HL-60/S4 (cell line): Measurements from ENCODE around the gene PTPRO.

Source experiments
- in situ Hi-C: fragments of 300-500 bp; cut with MboI; formaldehyde crosslinking; loops from 2 replicates; pipeline ENCODE4 v1.14.3; 2022; ENCODE audit warnings: low sequenced_read_pairs

The PTPRO gene

GRCh38 chr12:15522574-15523187, 200.4 kb downstream of the PTPRO start:
- in situ Hi-C loops, result loop anchor here (10.0 kb wide), 1 partner anchor 248 kb away; no protein-coding TSS in a partner anchor

- in situ Hi-C loops, result loop anchor here (10.0 kb wide), 1 partner anchor 251 kb away; no protein-coding TSS in a partner anchor
Measured at GRCh38 chr12:15525441-15525840, 203.1 kb downstream of the PTPRO start.

- in situ Hi-C loops, result loop anchor here (10.0 kb wide), 1 partner anchor 251 kb away; no protein-coding TSS in a partner anchor
Measured at GRCh38 chr12:15526033-15526432, 203.7 kb downstream of the PTPRO start.

- in situ Hi-C loops, result loop anchor here (10.0 kb wide), 1 partner anchor 253 kb away; no protein-coding TSS in a partner anchor
Measured at GRCh38 chr12:15527201-15528080, 205.1 kb downstream of the PTPRO start.

GRCh38 chr12:15528666-15529065, 206.4 kb downstream of the PTPRO start:
- in situ Hi-C loops, result loop anchor here (10.0 kb wide), 1 partner anchor 254 kb away; no protein-coding TSS in a partner anchor

GRCh38 chr12:15530361-15530760, 208.1 kb downstream of the PTPRO start:
- in situ Hi-C loops, result loop anchor here (5.0 to 10.0 kb wide), 2 partner anchors 52 to 324 kb away; no protein-coding TSS in a partner anchor

- in situ Hi-C loops, result loop anchor here (5.0 to 10.0 kb wide), 2 partner anchors 50 to 322 kb away; no protein-coding TSS in a partner anchor
Measured at GRCh38 chr12:15532364-15532977, 210.2 kb downstream of the PTPRO start.

- in situ Hi-C loops, result loop anchor here (5.0 to 10.0 kb wide), 2 partner anchors 48 to 320 kb away; no protein-coding TSS in a partner anchor
Measured at GRCh38 chr12:15534322-15534721, 212.0 kb downstream of the PTPRO start.

- in situ Hi-C loops, result loop anchor here (5.0 to 10.0 kb wide), 2 partner anchors 47 to 320 kb away; no protein-coding TSS in a partner anchor
Measured at GRCh38 chr12:15534874-15535273, 212.6 kb downstream of the PTPRO start.

- in situ Hi-C loops, result loop anchor here (10.0 kb wide), 1 partner anchor 319 kb away; no protein-coding TSS in a partner anchor
Measured at GRCh38 chr12:15535352-15535781, 213.1 kb downstream of the PTPRO start.

GRCh38 chr12:15536446-15536845, 214.1 kb downstream of the PTPRO start:
- in situ Hi-C loops, result loop anchor here (10.0 kb wide), 1 partner anchor 318 kb away; no protein-coding TSS in a partner anchor

GRCh38 chr12:15538881-15539280, 216.6 kb downstream of the PTPRO start:
- in situ Hi-C loops, result loop anchor here (10.0 kb wide), 1 partner anchor 316 kb away; no protein-coding TSS in a partner anchor

GRCh38 chr12:15540005-15540404, 217.7 kb downstream of the PTPRO start:
- in situ Hi-C loops, result no loop called here

GRCh38 chr12:15540469-15540872, 218.2 kb downstream of the PTPRO start:
- in situ Hi-C loops, result no loop called here

- in situ Hi-C loops, result no loop called here
Measured at GRCh38 chr12:15541996-15542631, 219.8 kb downstream of the PTPRO start.

GRCh38 chr12:15543347-15543746, 221.0 kb downstream of the PTPRO start:
- in situ Hi-C loops, result no loop called here

GRCh38 chr12:15544589-15544988, 222.3 kb downstream of the PTPRO start:
- in situ Hi-C loops, result no loop called here

GRCh38 chr12:15545334-15545733, 223.0 kb downstream of the PTPRO start:
- in situ Hi-C loops, result no loop called here

- in situ Hi-C loops, result no loop called here
Measured at GRCh38 chr12:15546102-15546701, 223.9 kb downstream of the PTPRO start.

GRCh38 chr12:15547063-15547462, 224.8 kb downstream of the PTPRO start:
- in situ Hi-C loops, result no loop called here
